Measurements from ENCODE around the gene EIF2S3.

The EIF2S3 gene

GRCh38 chrX:24080704-24081103, 25.9 kb downstream of the EIF2S3 start:
- no peak for DNase-seq (ENCODE audit: low read depth, low spot score)
- in situ Hi-C loops (cut with HindIII; ENCODE audit: low sequenced_read_pairs), result no loop called here
- no peak for TF ChIP-seq CTCF (IDR thresholded peaks at IDR 0.05; ENCODE audit: low read depth, low read length)
- H3K4me3 ChIP-seq (ENCODE audit: low read depth, low read length), result no peak overlapping the region

GRCh38 chrX:24081661-24082154, 27.0 kb downstream of the EIF2S3 start:
- peak overlapping the region; percentile 23 for H3K4me3 ChIP-seq (ENCODE audit: low read depth, low read length)
- TF ChIP-seq CTCF (IDR thresholded peaks at IDR 0.05; ENCODE audit: low read depth, low read length), result peak; percentile 72
- in situ Hi-C loops (cut with HindIII; ENCODE audit: low sequenced_read_pairs), result no loop called here
- DNase-seq (ENCODE audit: low read depth, low spot score), result peak; percentile 60

GRCh38 chrX:24082447-24082846, 27.7 kb downstream of the EIF2S3 start:
- no peak overlapping the region for H3K4me3 ChIP-seq (ENCODE audit: low read depth, low read length)
- in situ Hi-C loops (cut with HindIII; ENCODE audit: low sequenced_read_pairs), result no loop called here
- no peak for DNase-seq (ENCODE audit: low read depth, low spot score)
- TF ChIP-seq CTCF (IDR thresholded peaks at IDR 0.05; ENCODE audit: low read depth, low read length), result no peak

GRCh38 chrX:24085101-24085500, 30.3 kb downstream of the EIF2S3 start:
- TF ChIP-seq CTCF (IDR thresholded peaks at IDR 0.05; ENCODE audit: low read depth, low read length), result no peak
- DNase-seq (ENCODE audit: low read depth, low spot score), result no peak
- no peak overlapping the region for H3K4me3 ChIP-seq (ENCODE audit: low read depth, low read length)
- in situ Hi-C loops (cut with HindIII; ENCODE audit: low sequenced_read_pairs), result no loop called here

GRCh38 chrX:24090300-24091200, 35.8 kb downstream of the EIF2S3 start:
- in situ Hi-C loops (cut with HindIII; ENCODE audit: low sequenced_read_pairs), result no loop called here
- no peak for DNase-seq (ENCODE audit: low read depth, low spot score)
- no peak overlapping the region for H3K4me3 ChIP-seq (ENCODE audit: low read depth, low read length)
- TF ChIP-seq CTCF (IDR thresholded peaks at IDR 0.05; ENCODE audit: low read depth, low read length), result no peak

GRCh38 chrX:24093746-24094145, 39.0 kb downstream of the EIF2S3 start:
- no peak for TF ChIP-seq CTCF (IDR thresholded peaks at IDR 0.05; ENCODE audit: low read depth, low read length)
- H3K4me3 ChIP-seq (ENCODE audit: low read depth, low read length), result no peak overlapping the region
- in situ Hi-C loops (cut with HindIII; ENCODE audit: low sequenced_read_pairs), result no loop called here
- no peak for DNase-seq (ENCODE audit: low read depth, low spot score)

Measured in astrocyte of the spinal cord (primary cell).